GM06990 (cell line): ENCODE data around the gene PRKD2.
A peak's percentile ranks its signal among the peaks of the same experiment; 100 is the strongest.

Experiments
- DNase-seq: peaks from one replicate; pipeline ENCODE4 v3.0.0-alpha.2; 2011; ENCODE audit not compliant: insufficient read length; ENCODE audit errors: extremely low read depth
- H3K27me3 ChIP-seq: replicated peaks from 2 replicates; pipeline ENCODE4 v1.6.0; 2011; ENCODE audit warnings: low read length; ENCODE audit not compliant: control insufficient read depth, insufficient read depth
- H3K36me3 ChIP-seq: 2 replicates; pipeline ENCODE4 v1.5.1; 2011; ENCODE audit warnings: low read length; ENCODE audit not compliant: control insufficient read depth, insufficient read depth
- H3K4me3 ChIP-seq: replicated peaks from 2 replicates; pipeline ENCODE4 v1.5.1; 2011; ENCODE audit warnings: low read depth, mild to moderate bottlenecking, control low read depth, low read length
- CTCF ChIP-seq: IDR thresholded peaks from 2 replicates; pipeline ENCODE4 v1.5.1; 2011; ENCODE audit warnings: low read length, control low read depth, mild to moderate bottlenecking, inconsistent platforms; ENCODE audit not compliant: insufficient read depth, poor library complexity, severe bottlenecking

The PRKD2 gene

GRCh38 chr19:46668662-46669061 is 48.3 kb downstream of the PRKD2 start:
- H3K27me3 ChIP-seq, result no peaks in the 10 kb centered on the region
- TF ChIP-seq CTCF, result no peak
- no peak for DNase-seq

GRCh38 chr19:46665072-46665471 is 51.8 kb downstream of the PRKD2 start:
- DNase-seq, result no peak
- TF ChIP-seq CTCF, result no peak
- H3K36me3 ChIP-seq, result no peaks in the 10 kb centered on the region
- no peaks in the 10 kb centered on the region; the same call in 1 of the 2 replicates for H3K27me3 ChIP-seq
- no peak overlapping the region for H3K4me3 ChIP-seq

More at GRCh38 chr19:46668662-46669061, 48.3 kb downstream of the PRKD2 start:
- H3K4me3 ChIP-seq, result no peak overlapping the region
- H3K36me3 ChIP-seq, result peaks cover 3% of the 10 kb centered on the region

- Histone ChIP-seq H3K36me3 (no peaks in the 10 kb centered on the region), H3K27me3 (peaks cover 1% of the 10 kb centered on the region), H3K4me3 (peak overlapping the region; percentile 58)
- peak; percentile 89 for TF ChIP-seq CTCF
- DNase-seq, result peak; percentile 60
Measured at GRCh38 chr19:46661735-46662592, 55.0 kb downstream of the PRKD2 start.

GRCh38 chr19:46661020-46661731 is 55.7 kb downstream of the PRKD2 start, which contains the start of gene DACT3:
Gene DACT3, minus strand, starts transcription at chr19:46661182. Its CDS starts 118 bp downstream, at chr19:46661064.
- peaks cover 1% of the 10 kb centered on the region for H3K27me3 ChIP-seq

GRCh38 chr19:46660551-46661019 is 56.3 kb downstream of the PRKD2 start:
- Histone ChIP-seq H3K4me3 (peak overlapping the region; percentile 58), H3K36me3 (no peaks in the 10 kb centered on the region), H3K27me3 (peaks cover 1% of the 10 kb centered on the region)
- TF ChIP-seq CTCF, result no peak
- DNase-seq, result no peak

More at GRCh38 chr19:46661020-46661731, 55.7 kb downstream of the PRKD2 start, which contains the start of gene DACT3:
- no peaks in the 10 kb centered on the region for H3K36me3 ChIP-seq
- TF ChIP-seq CTCF, result no peak
- H3K4me3 ChIP-seq, result peak within 1 kb of the TSS; percentile 58
- DNase-seq, result peak; percentile 100
